Panc1 (cell line): Measurements from ENCODE around the gene TGM5. TPM values are rescaled to one million over a fixed set of nuclear protein-coding genes. Genes with fewer than 3 reads are reported as not detected.
"Not testable (repeated sequence)": the region's sequence is repeated elsewhere in the genome, so short reads cannot be mapped to it uniquely, and the experiment has no call there.

Experiments
- ATAC-seq: fragments of 200-7000 bp; cut with Tn5 transposase; 2 replicates; pipeline ENCODE4 v1.9.1; 2020; ENCODE audit warnings: mild to moderate bottlenecking, moderate library complexity
- BruUV-seq: library from RNA; stranded (reverse); fragments of 400-500 nt; replicated peaks from 2 replicates; lab custom pipeline; 2021; lab: Mats Ljungman, UMichigan
- CTCF ChIA-PET: fragments of 300-600 bp; sonication (Branson Sonifier 250); formaldehyde crosslinking; loops from one replicate; lab custom pipeline; 2022; ENCODE audit warnings: antibody characterized with exemption; lab: Charles Lee
- POLR2A ChIA-PET: fragments of 300-600 bp; sonication (Branson Sonifier 250); formaldehyde crosslinking; loops from one replicate; lab custom pipeline; 2022; ENCODE audit warnings: antibody characterized with exemption; lab: Charles Lee
- DNase-seq: peaks from one replicate; pipeline ENCODE4 v3.0.0-alpha.2; 2010; ENCODE audit warnings: low read depth, low spot score
- H3K27ac ChIP-seq: 2 replicates; pipeline ENCODE4 v1.5.1; 2011; ENCODE audit warnings: mild to moderate bottlenecking, low read length, inconsistent platforms
- H3K27me3 ChIP-seq: fragments of 200-500 bp; sonication (Bioruptor generic); 2 replicates; pipeline ENCODE4 v1.6.0; 2014; ENCODE audit warnings: low read length, inconsistent platforms; ENCODE audit not compliant: control insufficient read depth, insufficient read depth
- H3K36me3 ChIP-seq: fragments of 200-500 bp; sonication (Bioruptor generic); 2 replicates; pipeline ENCODE4 v1.5.1; 2014; ENCODE audit warnings: inconsistent platforms, mild to moderate bottlenecking, low read length, moderate library complexity; ENCODE audit not compliant: control insufficient read depth, insufficient read depth
- H3K4me1 ChIP-seq: 2 replicates; pipeline ENCODE4 v1.5.1; 2011; ENCODE audit warnings: inconsistent platforms, mild to moderate bottlenecking, low read length, moderate library complexity; ENCODE audit not compliant: control insufficient read depth, insufficient read depth
- H3K4me3 ChIP-seq, 2 experiments: 2 replicates each; pipeline ENCODE4 v1.5.1; 2011 to 2012; ENCODE audit warnings: low read depth in 2 of 2, low read length in 2 of 2, mild to moderate bottlenecking in 2 of 2, inconsistent platforms in 1 of 2, moderate library complexity in 1 of 2
- H3K9me3 ChIP-seq: fragments of 200-500 bp; sonication (Bioruptor generic); 2 replicates; pipeline ENCODE4 v1.5.1; 2014; ENCODE audit warnings: low read depth, mild to moderate bottlenecking, inconsistent platforms, low read length, moderate library complexity; ENCODE audit not compliant: control insufficient read depth, insufficient read depth
- CTCF ChIP-seq: fragments of 450-650 bp; IDR thresholded peaks from 2 replicates; pipeline ENCODE4 v1.5.1; 2017; ENCODE audit warnings: mild to moderate bottlenecking
- POLR2AphosphoS5 ChIP-seq: IDR thresholded peaks from 2 replicates; pipeline ENCODE4 v1.6.1; 2012; ENCODE audit warnings: mild to moderate bottlenecking, low read depth, low read length, moderate library complexity
- REST ChIP-seq, 2 experiments: IDR thresholded peaks; 2 replicates each; pipeline ENCODE4 v1.6.1; 2011 to 2012; ENCODE audit warnings: low read depth in 2 of 2, control low read depth in 1 of 2, low read length in 1 of 2, mild to moderate bottlenecking in 1 of 2, moderate library complexity in 1 of 2; ENCODE audit not compliant: insufficient read depth in 1 of 2
- SIN3A ChIP-seq: IDR thresholded peaks from 2 replicates; pipeline ENCODE4 v1.6.1; 2012; ENCODE audit warnings: low read depth, mild to moderate bottlenecking, low read length, moderate library complexity, borderline replicate concordance; ENCODE audit not compliant: insufficient read depth
- TCF7L2 ChIP-seq: IDR thresholded peaks from 2 replicates; pipeline ENCODE4 v1.6.1; 2011; ENCODE audit warnings: mild to moderate bottlenecking, low read depth, low read length, inconsistent platforms
- in situ Hi-C: cut with HindIII; loops from 2 replicates; pipeline ENCODE4 v1.10.0; 2016; ENCODE audit warnings: low sequenced_read_pairs, low pct_unique_long_range_greater_than_20kb
- intact Hi-C: fragments of 100-400 bp; cut with micrococcal nuclease; formaldehyde crosslinking; loops from one replicate; pipeline ENCODE4 v1.10.0; 2022; ENCODE audit not compliant: unreplicated experiment
- total RNA-seq: library from RNA; stranded (reverse); gene quantifications from one replicate; pipeline ENCODE4 v1.2.1, GENCODE V29; 2021; ENCODE audit not compliant: unreplicated experiment

TGM5 gene
- total RNA-seq, 1 experiment from 2014 or later, result not detected

- ChIA-PET CTCF (no interaction called here), POLR2A (no interaction called here)
- no TSS peak for BruUV-seq
- Histone ChIP-seq H3K9me3 (no peaks in the 10 kb centered on the region), H3K4me3 (no peak overlapping the region), H3K27ac (no peak overlapping the region), H3K36me3 (no peaks in the 10 kb centered on the region), H3K4me1 (no peaks in the 10 kb centered on the region), H3K27me3 (no peaks in the 10 kb centered on the region)
- no peak for DNase-seq
- in situ Hi-C loops (no loop called here), intact Hi-C loops (no loop called here)
- TF ChIP-seq POLR2AphosphoS5, result no peak
- TF ChIP-seq TCF7L2, result no peak
- TF ChIP-seq SIN3A, result no peak
- no peak for TF ChIP-seq REST (IDR thresholded peaks at IDR 0.05; ENCODE audit: insufficient read depth in 1 of 2, low read depth in 2 of 2, low read length in 1 of 2)
- no peak for TF ChIP-seq CTCF
- no peak for ATAC-seq
Measured at GRCh38 chr15:43273243-43273642, 6.5 kb upstream of the TGM5 start.

GRCh38 chr15:43271908-43272307 lies 5.2 kb upstream of the TGM5 start:
- ATAC-seq, H3K4me3 ChIP-seq, CTCF ChIA-PET, BruUV-seq, intact Hi-C loops, H3K27ac ChIP-seq, POLR2A ChIA-PET, H3K4me1 ChIP-seq, in situ Hi-C loops, H3K9me3 ChIP-seq, DNase-seq, H3K27me3 ChIP-seq, H3K36me3 ChIP-seq: not testable (repeated sequence)

GRCh38 chr15:43270676-43271306 lies 4.1 kb upstream of the TGM5 start:
- no TSS peak for BruUV-seq
- no peak overlapping the region for H3K27ac ChIP-seq
- intact Hi-C loops (no loop called here), in situ Hi-C loops (no loop called here)
- no peak overlapping the region for H3K4me3 ChIP-seq
- DNase-seq, result no peak
- no peak for ATAC-seq
- no peaks in the 10 kb centered on the region for H3K36me3 ChIP-seq
- POLR2A ChIA-PET, result no interaction called here
- peaks cover 4% of the 10 kb centered on the region; the same call in 1 of the 2 replicates for H3K27me3 ChIP-seq
- H3K9me3 ChIP-seq, result no peaks in the 10 kb centered on the region
- H3K4me1 ChIP-seq, result no peaks in the 10 kb centered on the region
- CTCF ChIA-PET, result interaction anchor here (1.0 kb wide), 1 partner anchor 46 kb away, joined by 3 read pairs; no protein-coding TSS in a partner anchor
- TF ChIP-seq REST (IDR thresholded peaks at IDR 0.05; ENCODE audit: insufficient read depth in 1 of 2, low read depth in 2 of 2, low read length in 1 of 2) (no peak), SIN3A (no peak), TCF7L2 (no peak), CTCF (no peak)
